Measurements from ENCODE around the gene SNX14. TPM values are rescaled to one million over a fixed set of nuclear protein-coding genes. Genes with fewer than 3 reads are reported as not detected.
"Not testable (repeated sequence)": the region's sequence is repeated elsewhere in the genome, so short reads cannot be mapped to it uniquely, and the experiment has no call there.

SNX14 gene
- 78.3 and 82.6 TPM in 2 replicates for total RNA-seq
- polyA plus RNA-seq (2012), result 39.8 TPM

GRCh38 chr6:85593438-85594196, at the start of gene SNX14:
SNX14 (minus strand) TSS chr6:85593858; CDS start chr6:85593718, 140 bp downstream.
- DNase-seq (ENCODE audit: low read depth), result peak; percentile 97

GRCh38 chr6:85642774-85643536, 49.3 kb upstream of the SNX14 start, which contains the start of gene SYNCRIP:
SYNCRIP (minus strand) TSS chr6:85642886; CDS start chr6:85641439, 1,447 bp downstream.
- DNase-seq (ENCODE audit: low read depth), result peak; percentile 99

GRCh38 chr6:85641897-85642773, 48.5 kb upstream of the SNX14 start:
- peak; percentile 63 for DNase-seq (ENCODE audit: low read depth)

- peak; percentile 28 for DNase-seq (ENCODE audit: low read depth)
Observed at GRCh38 chr6:85641522-85641896, 47.9 kb upstream of the SNX14 start.

- DNase-seq (ENCODE audit: low read depth), result peak; percentile 46
Observed at GRCh38 chr6:85640821-85641220, 47.2 kb upstream of the SNX14 start.

- DNase-seq (ENCODE audit: low read depth), result no peak
Observed at GRCh38 chr6:85637579-85637978, 43.9 kb upstream of the SNX14 start.

- DNase-seq (ENCODE audit: low read depth), result no peak
Observed at GRCh38 chr6:85632164-85632942, 38.7 kb upstream of the SNX14 start.

- not testable (repeated sequence) for DNase-seq (ENCODE audit: low read depth)
Observed at GRCh38 chr6:85631117-85631516, 37.5 kb upstream of the SNX14 start.

- no peak for DNase-seq (ENCODE audit: low read depth)
Observed at GRCh38 chr6:85628353-85628752, 34.7 kb upstream of the SNX14 start.

- DNase-seq (ENCODE audit: low read depth), result no peak
Observed at GRCh38 chr6:85620308-85620707, 26.6 kb upstream of the SNX14 start.

GRCh38 chr6:85614780-85615179, 21.1 kb upstream of the SNX14 start:
- no peak for DNase-seq (ENCODE audit: low read depth)

GRCh38 chr6:85612690-85613474, 19.2 kb upstream of the SNX14 start:
- no peak for DNase-seq (ENCODE audit: low read depth)

GRCh38 chr6:85610182-85610895, 16.7 kb upstream of the SNX14 start:
- no peak for DNase-seq (ENCODE audit: low read depth)

GRCh38 chr6:85602100-85602499, 8.4 kb upstream of the SNX14 start:
- DNase-seq (ENCODE audit: low read depth), result no peak

GRCh38 chr6:85600713-85601313, 7.2 kb upstream of the SNX14 start:
- DNase-seq (ENCODE audit: low read depth), result no peak

- DNase-seq (ENCODE audit: low read depth), result no peak
Observed at GRCh38 chr6:85594197-85594930, 706 bp upstream of the SNX14 start.

- DNase-seq (ENCODE audit: low read depth), result no peak
Observed at GRCh38 chr6:85592033-85592432, 1.6 kb downstream of the SNX14 start.

- no peak for DNase-seq (ENCODE audit: low read depth)
Observed at GRCh38 chr6:85591207-85591606, 2.5 kb downstream of the SNX14 start.
